H9 (cell line): ENCODE data around the gene HDC. TPM values are rescaled to one million over a fixed set of nuclear protein-coding genes. Genes with fewer than 3 reads are reported as not detected.

Source experiments
- DNase-seq: peaks from one replicate; pipeline ENCODE4 v3.0.0-alpha.2; 2017
- H2AFZ ChIP-seq: one replicate; pipeline ENCODE4 v1.6.1; 2013; ENCODE audit warnings: mild to moderate bottlenecking, low read length, control low read depth, moderate library complexity
- H2AK5ac ChIP-seq: 2 replicates; pipeline ENCODE4 v1.6.1; 2013; ENCODE audit warnings: low read length, control low read depth, mixed read lengths; ENCODE audit not compliant: insufficient read length
- H2BK120ac ChIP-seq: one replicate; pipeline ENCODE4 v1.6.1; 2013; ENCODE audit warnings: low read depth, mild to moderate bottlenecking, low read length, control low read depth, inconsistent platforms; ENCODE audit not compliant: poor library complexity, severe bottlenecking
- H2BK12ac ChIP-seq: 2 replicates; pipeline ENCODE4 v1.6.1; 2013; ENCODE audit warnings: low read length, control low read depth, mixed read lengths, low read depth; ENCODE audit not compliant: insufficient read length
- H2BK15ac ChIP-seq: 2 replicates; pipeline ENCODE4 v1.6.1; 2013; ENCODE audit warnings: low read depth, low read length, control low read depth
- H2BK20ac ChIP-seq: one replicate; pipeline ENCODE4 v1.6.1; 2013; ENCODE audit warnings: low read depth, mild to moderate bottlenecking, low read length, control low read depth, inconsistent platforms; ENCODE audit not compliant: poor library complexity, severe bottlenecking
- H2BK5ac ChIP-seq: 2 replicates; pipeline ENCODE4 v1.6.1; 2013; ENCODE audit warnings: low read length, control low read depth, mixed read lengths; ENCODE audit not compliant: insufficient read length
- H3K14ac ChIP-seq: 2 replicates; pipeline ENCODE4 v1.6.1; 2013; ENCODE audit warnings: low read length, control low read depth; ENCODE audit not compliant: insufficient read depth
- H3K18ac ChIP-seq: 2 replicates; pipeline ENCODE4 v1.6.1; 2013; ENCODE audit warnings: low read depth, mild to moderate bottlenecking, mixed read lengths, low read length, control low read depth; ENCODE audit not compliant: insufficient read length
- H3K23ac ChIP-seq: 2 replicates; pipeline ENCODE4 v1.6.1; 2013; ENCODE audit warnings: low read length, control low read depth, mixed read lengths, low read depth; ENCODE audit not compliant: insufficient read length
- H3K23me2 ChIP-seq: 2 replicates; pipeline ENCODE4 v1.6.1; 2013; ENCODE audit warnings: low read depth, mild to moderate bottlenecking, mixed read lengths, low read length, control low read depth; ENCODE audit not compliant: insufficient read length, poor library complexity, severe bottlenecking
- H3K27ac ChIP-seq: 2 replicates; pipeline ENCODE4 v1.5.1; 2013; ENCODE audit warnings: low read length, control low read depth, mixed read lengths, low read depth; ENCODE audit not compliant: insufficient read length
- H3K27me3 ChIP-seq: 2 replicates; pipeline ENCODE4 v1.6.1; 2013; ENCODE audit warnings: low read length, control low read depth, inconsistent platforms; ENCODE audit not compliant: insufficient read depth
- H3K4ac ChIP-seq: 2 replicates; pipeline ENCODE4 v1.6.1; 2013; ENCODE audit warnings: low read depth, mild to moderate bottlenecking, control low read depth, inconsistent platforms, low read length, moderate library complexity
- H3K4me1 ChIP-seq: 2 replicates; pipeline ENCODE4 v1.6.1; 2013; ENCODE audit warnings: low read length, control low read depth, inconsistent platforms; ENCODE audit not compliant: insufficient read depth
- H3K4me2 ChIP-seq: 2 replicates; pipeline ENCODE4 v1.6.1; 2013; ENCODE audit warnings: low read length, control low read depth, mixed read lengths; ENCODE audit not compliant: insufficient read length, insufficient read depth
- H3K56ac ChIP-seq: 2 replicates; pipeline ENCODE4 v1.6.1; 2013; ENCODE audit warnings: low read depth, mild to moderate bottlenecking, mixed read lengths, low read length, control low read depth; ENCODE audit not compliant: insufficient read length
- H3K79me1 ChIP-seq: 2 replicates; pipeline ENCODE4 v1.6.1; 2013; ENCODE audit warnings: low read depth, mild to moderate bottlenecking, moderate library complexity, low read length, control low read depth, inconsistent platforms; ENCODE audit not compliant: insufficient read depth, poor library complexity, severe bottlenecking
- H3K79me2 ChIP-seq: 2 replicates; pipeline ENCODE4 v1.6.1; 2013; ENCODE audit warnings: low read length, control low read depth, inconsistent platforms; ENCODE audit not compliant: insufficient read depth
- H3K9ac ChIP-seq: 2 replicates; pipeline ENCODE4 v1.6.1; 2013; ENCODE audit warnings: low read length, control low read depth, mixed read lengths; ENCODE audit not compliant: insufficient read length; ENCODE audit errors: extremely low read depth
- H3K9me3 ChIP-seq: one replicate; pipeline ENCODE4 v1.6.1; 2013; ENCODE audit warnings: low read depth, low read length, inconsistent platforms; ENCODE audit not compliant: control insufficient read depth
- H3T11ph ChIP-seq: one replicate; pipeline ENCODE4 v1.6.1; 2013; ENCODE audit warnings: mild to moderate bottlenecking, low read length, control low read depth, inconsistent platforms
- H4K20me1 ChIP-seq: one replicate; pipeline ENCODE4 v1.6.1; 2013; ENCODE audit not compliant: control insufficient read depth, insufficient read length, insufficient read depth
- H4K5ac ChIP-seq: 2 replicates; pipeline ENCODE4 v1.6.1; 2013; ENCODE audit warnings: low read depth, mild to moderate bottlenecking, mixed read lengths, low read length, control low read depth; ENCODE audit not compliant: insufficient read length
- H4K8ac ChIP-seq: replicated peaks from 2 replicates; pipeline ENCODE4 v1.6.1; 2013; ENCODE audit warnings: low read length, control low read depth, mixed read lengths, low read depth; ENCODE audit not compliant: insufficient read length
- H4K91ac ChIP-seq: 2 replicates; pipeline ENCODE4 v1.6.1; 2013; ENCODE audit warnings: low read depth, mild to moderate bottlenecking, moderate library complexity, mixed read lengths, low read length, control low read depth; ENCODE audit not compliant: insufficient read length
- H3K27ac Mint-ChIP-seq, 3 experiments: 2 replicates in 2 of 3; 3 replicates in 1 of 3; pipeline ENCODE4 v1.8.0; 2020 to 2021; ENCODE audit warnings: mixed read lengths in 3 of 3, mild to moderate bottlenecking in 1 of 3, moderate library complexity in 1 of 3
- H3K27me3 Mint-ChIP-seq: 2 replicates; pipeline ENCODE4 v1.8.0; 2021; ENCODE audit warnings: low read depth, mild to moderate bottlenecking, moderate library complexity, mixed read lengths
- H3K36me3 Mint-ChIP-seq, 3 experiments: 2 replicates in 2 of 3; 3 replicates in 1 of 3; pipeline ENCODE4 v1.8.0; 2020 to 2021; ENCODE audit warnings: low read depth in 3 of 3, mixed read lengths in 3 of 3; ENCODE audit not compliant: insufficient read depth in 1 of 3
- H3K4me1 Mint-ChIP-seq, 2 experiments: 2 replicates each; pipeline ENCODE4 v1.8.0; 2020; ENCODE audit warnings: mixed read lengths in 2 of 2
- H3K4me3 Mint-ChIP-seq, 2 experiments: 2 replicates in 1 of 2; 3 replicates in 1 of 2; pipeline ENCODE4 v1.8.0; 2020 to 2021; ENCODE audit warnings: mild to moderate bottlenecking in 2 of 2, mixed read lengths in 2 of 2, moderate library complexity in 1 of 2
- H3K9me3 Mint-ChIP-seq, 2 experiments: 2 replicates in 1 of 2; 3 replicates in 1 of 2; pipeline ENCODE4 v1.8.0; 2020; ENCODE audit warnings: mild to moderate bottlenecking in 2 of 2, mixed read lengths in 2 of 2, moderate library complexity in 1 of 2
- CTCF ChIP-seq: fragments of 200-600 bp; sonication (generic); conservative IDR thresholded peaks from 3 replicates; pipeline ENCODE4 v1.8.0; 2021; ENCODE audit warnings: antibody characterized with exemption, mild to moderate bottlenecking
- WGBS: extraction: QIAGEN DNeasy Blood & Tissue Kit; methylation state at CpG from one replicate; pipeline ENCODE4 v1.1.7; 2013; ENCODE audit warnings: missing lambda C conversion rate, low lambda C conversion rate, mixed read lengths; ENCODE audit not compliant: insufficient read length; ENCODE audit errors: extremely low coverage; 5-methylcytosine and 5-hydroxymethylcytosine counted together
- total RNA-seq: library from RNA; stranded (reverse); gene quantifications from 2 replicates; pipeline ENCODE4 v1.2.1, GENCODE V29; 2021

The HDC gene
- total RNA-seq, 1 experiment from 2014 or later, result not detected

- no peak overlapping the region for H3K4ac ChIP-seq
- no CpG with 5 or more reads among the region's 5 CpGs for WGBS
- no peak overlapping the region for H2BK5ac ChIP-seq
- no peak overlapping the region for H4K91ac ChIP-seq
- no peak for DNase-seq
- H3K27me3 ChIP-seq, result no peaks in the 10 kb centered on the region
- no peak overlapping the region for H2BK120ac ChIP-seq
- no peak overlapping the region for H3K23ac ChIP-seq
- TF ChIP-seq CTCF, result no peak
- no peak overlapping the region for H3K14ac ChIP-seq
- no peak overlapping the region for H2AFZ ChIP-seq
- H3K18ac ChIP-seq, result no peak overlapping the region
- no peak overlapping the region for H3K27ac ChIP-seq
- no peaks in the 10 kb centered on the region for H3K4me1 Mint-ChIP-seq
- no peak overlapping the region for H3K4me3 Mint-ChIP-seq
- H3T11ph ChIP-seq, result no peak overlapping the region
- no peak overlapping the region; a peak in 1 of 7 replicates for H3K27ac Mint-ChIP-seq
- H3K4me1 ChIP-seq, result no peaks in the 10 kb centered on the region
- no peak overlapping the region for H3K56ac ChIP-seq
- no peaks in the 10 kb centered on the region for H3K79me2 ChIP-seq
- no peaks in the 10 kb centered on the region for H3K9me3 ChIP-seq
- H2AK5ac ChIP-seq, result no peak overlapping the region
- no peaks in the 10 kb centered on the region for H3K36me3 Mint-ChIP-seq
- no peak overlapping the region for H2BK15ac ChIP-seq
- no peaks in the 10 kb centered on the region for H3K79me1 ChIP-seq
- no peak overlapping the region for H4K8ac ChIP-seq
- H3K9ac ChIP-seq, result no peak overlapping the region
- no peaks in the 10 kb centered on the region for H3K9me3 Mint-ChIP-seq
- H3K27me3 Mint-ChIP-seq, result peaks cover 4% of the 10 kb centered on the region
- H3K23me2 ChIP-seq, result no peaks in the 10 kb centered on the region
- no peak overlapping the region for H2BK20ac ChIP-seq
- no peaks in the 10 kb centered on the region for H4K20me1 ChIP-seq
- no peak overlapping the region for H4K5ac ChIP-seq
- H2BK12ac ChIP-seq, result no peak overlapping the region
- H3K4me2 ChIP-seq, result no peak overlapping the region
Observed at GRCh38 chr15:50256188-50257041, 9.1 kb downstream of the HDC start.
